GM23338 (cell line): ENCODE measurements around the gene STAT6.

Experiments
- CREB1 ChIP-seq: fragments of 250-450 bp; sonication (Bioruptor Pico); IDR thresholded peaks from 2 replicates; pipeline ENCODE4 v1.5.0; 2020; ENCODE audit warnings: low read depth, mild to moderate bottlenecking, moderate library complexity
- EZH2 ChIP-seq: fragments of 200-600 bp; sonication (generic); IDR thresholded peaks from one replicate; pipeline ENCODE4 v1.8.0; 2017; ENCODE audit warnings: antibody characterized with exemption, mild to moderate bottlenecking, low read depth; ENCODE audit not compliant: unreplicated experiment
- EZH2phosphoT487 ChIP-seq: fragments of 200-600 bp; sonication (generic); IDR thresholded peaks from one replicate; pipeline ENCODE4 v1.8.1; 2018; ENCODE audit warnings: antibody characterized with exemption; ENCODE audit not compliant: unreplicated experiment
- JUNB ChIP-seq: IDR thresholded peaks from one replicate; pipeline ENCODE4 v1.6.1; 2016; ENCODE audit warnings: antibody characterized with exemption; ENCODE audit not compliant: unreplicated experiment
- POLR2AphosphoS5 ChIP-seq: IDR thresholded peaks from 2 replicates; pipeline ENCODE4 v1.6.1; 2016; ENCODE audit warnings: antibody characterized with exemption, low read depth
- STAT1 ChIP-seq: IDR thresholded peaks from one replicate; pipeline ENCODE4 v1.6.1; 2016; ENCODE audit warnings: antibody characterized with exemption; ENCODE audit not compliant: unreplicated experiment
- TF ChIP-seq, protein P1 (sequence below), 2 experiments: fragments of 200-600 bp in 1 of 2; sonication (generic) in 1 of 2; conservative IDR thresholded peaks; 2 replicates each; pipeline versions ENCODE4 v1.5.1 to v1.6.1; 2016 to 2017; ENCODE audit warnings: antibody characterized with exemption in 2 of 2, low read depth in 2 of 2, mild to moderate bottlenecking in 2 of 2, moderate library complexity in 1 of 2
- TF ChIP-seq, protein P2 (sequence below): IDR thresholded peaks from one replicate; pipeline ENCODE4 v1.6.1; 2018; ENCODE audit warnings: antibody characterized with exemption; ENCODE audit not compliant: unreplicated experiment

DNA sequence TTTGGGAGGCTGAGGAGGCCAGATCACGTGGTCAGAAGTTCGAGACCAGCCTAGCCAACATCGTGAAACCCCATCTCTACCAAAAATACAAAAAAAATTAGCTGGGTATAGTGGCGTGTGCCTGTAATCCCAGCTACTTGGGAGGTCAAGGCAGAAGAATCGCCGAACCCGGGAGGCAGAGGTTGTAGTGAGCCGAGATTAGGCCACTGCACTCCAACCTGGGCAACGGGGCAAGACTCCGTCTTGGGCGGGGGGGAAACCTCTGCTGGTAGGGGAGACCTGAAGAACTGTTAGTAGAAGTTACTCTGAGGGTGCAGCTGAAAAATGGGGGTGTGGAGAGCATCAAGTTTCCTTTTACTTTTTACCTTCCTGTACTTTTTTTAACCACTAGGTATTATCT, 14.9 kb upstream of the STAT6 start:
- TF ChIP-seq, protein P1, sequence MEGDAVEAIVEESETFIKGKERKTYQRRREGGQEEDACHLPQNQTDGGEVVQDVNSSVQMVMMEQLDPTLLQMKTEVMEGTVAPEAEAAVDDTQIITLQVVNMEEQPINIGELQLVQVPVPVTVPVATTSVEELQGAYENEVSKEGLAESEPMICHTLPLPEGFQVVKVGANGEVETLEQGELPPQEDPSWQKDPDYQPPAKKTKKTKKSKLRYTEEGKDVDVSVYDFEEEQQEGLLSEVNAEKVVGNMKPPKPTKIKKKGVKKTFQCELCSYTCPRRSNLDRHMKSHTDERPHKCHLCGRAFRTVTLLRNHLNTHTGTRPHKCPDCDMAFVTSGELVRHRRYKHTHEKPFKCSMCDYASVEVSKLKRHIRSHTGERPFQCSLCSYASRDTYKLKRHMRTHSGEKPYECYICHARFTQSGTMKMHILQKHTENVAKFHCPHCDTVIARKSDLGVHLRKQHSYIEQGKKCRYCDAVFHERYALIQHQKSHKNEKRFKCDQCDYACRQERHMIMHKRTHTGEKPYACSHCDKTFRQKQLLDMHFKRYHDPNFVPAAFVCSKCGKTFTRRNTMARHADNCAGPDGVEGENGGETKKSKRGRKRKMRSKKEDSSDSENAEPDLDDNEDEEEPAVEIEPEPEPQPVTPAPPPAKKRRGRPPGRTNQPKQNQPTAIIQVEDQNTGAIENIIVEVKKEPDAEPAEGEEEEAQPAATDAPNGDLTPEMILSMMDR (conservative IDR thresholded peaks at IDR 0.05; ENCODE audit: low read depth in 2 of 2), result no peak
- TF ChIP-seq EZH2, result no peak
- no peak for TF ChIP-seq STAT1
- no peak for TF ChIP-seq JUNB
- TF ChIP-seq, protein P2, sequence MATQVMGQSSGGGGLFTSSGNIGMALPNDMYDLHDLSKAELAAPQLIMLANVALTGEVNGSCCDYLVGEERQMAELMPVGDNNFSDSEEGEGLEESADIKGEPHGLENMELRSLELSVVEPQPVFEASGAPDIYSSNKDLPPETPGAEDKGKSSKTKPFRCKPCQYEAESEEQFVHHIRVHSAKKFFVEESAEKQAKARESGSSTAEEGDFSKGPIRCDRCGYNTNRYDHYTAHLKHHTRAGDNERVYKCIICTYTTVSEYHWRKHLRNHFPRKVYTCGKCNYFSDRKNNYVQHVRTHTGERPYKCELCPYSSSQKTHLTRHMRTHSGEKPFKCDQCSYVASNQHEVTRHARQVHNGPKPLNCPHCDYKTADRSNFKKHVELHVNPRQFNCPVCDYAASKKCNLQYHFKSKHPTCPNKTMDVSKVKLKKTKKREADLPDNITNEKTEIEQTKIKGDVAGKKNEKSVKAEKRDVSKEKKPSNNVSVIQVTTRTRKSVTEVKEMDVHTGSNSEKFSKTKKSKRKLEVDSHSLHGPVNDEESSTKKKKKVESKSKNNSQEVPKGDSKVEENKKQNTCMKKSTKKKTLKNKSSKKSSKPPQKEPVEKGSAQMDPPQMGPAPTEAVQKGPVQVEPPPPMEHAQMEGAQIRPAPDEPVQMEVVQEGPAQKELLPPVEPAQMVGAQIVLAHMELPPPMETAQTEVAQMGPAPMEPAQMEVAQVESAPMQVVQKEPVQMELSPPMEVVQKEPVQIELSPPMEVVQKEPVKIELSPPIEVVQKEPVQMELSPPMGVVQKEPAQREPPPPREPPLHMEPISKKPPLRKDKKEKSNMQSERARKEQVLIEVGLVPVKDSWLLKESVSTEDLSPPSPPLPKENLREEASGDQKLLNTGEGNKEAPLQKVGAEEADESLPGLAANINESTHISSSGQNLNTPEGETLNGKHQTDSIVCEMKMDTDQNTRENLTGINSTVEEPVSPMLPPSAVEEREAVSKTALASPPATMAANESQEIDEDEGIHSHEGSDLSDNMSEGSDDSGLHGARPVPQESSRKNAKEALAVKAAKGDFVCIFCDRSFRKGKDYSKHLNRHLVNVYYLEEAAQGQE, result no peak
- no peak for TF ChIP-seq EZH2phosphoT487
- TF ChIP-seq POLR2AphosphoS5, result no peak
- no peak for TF ChIP-seq CREB1 (CRISPR knock-in tag)
